OCI-LY3 (cell line): ENCODE measurements around the gene CALR.

Experiments used
- CTCF ChIP-seq: fragments of 200-600, 300-600 bp; sonication (generic); IDR thresholded peaks from 2 replicates; pipeline ENCODE4 v1.5.1; 2014; ENCODE audit warnings: antibody characterized with exemption, low read length, low read depth
- EZH2phosphoT487 ChIP-seq: fragments of 200-600 bp; shearing (Covaris generic); IDR thresholded peaks from 2 replicates; pipeline ENCODE4 v1.6.1; 2018; ENCODE audit warnings: antibody characterized with exemption, mixed run types, low read depth

GRCh38 chr19:12937927-12938778 lies at the start of gene CALR:
- no peak for TF ChIP-seq CTCF
- no peak for TF ChIP-seq EZH2phosphoT487
